GM18951 (cell line): ENCODE measurements around the gene SEC14L1.

ENCODE experiments used
- POLR2A ChIP-seq: IDR thresholded peaks from 4 replicates; pipeline ENCODE4 v1.6.1; 2011; ENCODE audit warnings: mild to moderate bottlenecking; ENCODE audit not compliant: insufficient read length, insufficient read depth; ENCODE audit errors: extremely low read depth
- in situ Hi-C: fragments of 300-500 bp; cut with MboI; formaldehyde crosslinking; loops from one replicate; pipeline ENCODE4 v1.12.0; 2022; ENCODE audit warnings: low sequenced_read_pairs, mixed read lengths, inconsistent platforms; ENCODE audit not compliant: unreplicated experiment

SEC14L1 gene

GRCh38 chr17:77206158-77206956 lies 65.6 kb downstream of the SEC14L1 start:
- in situ Hi-C loops, result no loop called here
- TF ChIP-seq POLR2A, result no peak

DNA sequence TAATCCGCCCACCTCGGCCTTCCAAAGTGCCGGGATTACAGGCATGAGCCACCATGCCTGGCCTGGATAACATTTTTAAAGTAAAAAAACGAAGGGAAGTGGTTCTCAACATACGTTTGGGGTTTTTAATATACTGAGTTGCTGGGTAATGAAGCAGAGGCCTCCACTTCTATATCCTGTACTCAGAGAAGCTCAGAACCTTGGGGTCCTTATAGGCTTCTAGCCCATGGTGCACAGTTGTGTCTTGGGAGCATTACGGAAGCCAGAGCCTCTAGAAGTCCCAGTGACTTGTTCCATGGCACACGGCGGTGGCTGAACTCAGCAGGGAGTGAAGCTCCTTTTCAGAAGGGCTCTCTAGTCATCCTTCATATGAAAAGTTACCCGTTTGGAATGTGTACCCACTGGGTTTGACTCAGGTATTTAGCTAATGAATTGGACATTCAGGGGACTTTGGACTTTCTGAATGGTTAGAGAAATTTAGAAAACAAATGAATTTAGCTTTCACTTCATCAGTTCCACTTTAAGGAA lies 67.0 kb downstream of the SEC14L1 start:
- TF ChIP-seq POLR2A, result no peak
- in situ Hi-C loops, result no loop called here

- in situ Hi-C loops, result no loop called here
- TF ChIP-seq POLR2A, result no peak
Measured at GRCh38 chr17:77208217-77208808, 67.5 kb downstream of the SEC14L1 start.

DNA sequence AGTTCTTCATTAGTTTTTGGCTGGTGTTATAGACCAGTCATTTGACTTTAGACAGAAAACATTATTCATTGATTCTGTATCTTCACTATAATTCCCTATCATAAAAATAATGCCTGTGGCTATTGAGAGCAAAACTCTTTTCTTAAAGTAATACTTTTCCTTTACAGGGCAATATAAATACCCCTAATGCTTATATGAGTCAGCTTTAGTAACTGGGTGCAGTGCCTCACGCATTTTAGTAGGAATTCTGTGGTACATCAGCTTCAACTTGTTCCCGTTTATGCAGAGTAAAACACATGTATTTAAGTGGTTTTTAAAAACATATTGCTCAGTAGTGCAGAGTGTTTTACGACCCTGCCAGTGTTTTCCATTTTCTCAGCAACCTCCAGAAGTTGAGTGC lies 68.1 kb downstream of the SEC14L1 start:
- in situ Hi-C loops, result no loop called here
- TF ChIP-seq POLR2A, result no peak

GRCh38 chr17:77209330-77209748 lies 68.6 kb downstream of the SEC14L1 start:
- TF ChIP-seq POLR2A, result no peak
- in situ Hi-C loops, result no loop called here

GRCh38 chr17:77210331-77210730 lies 69.6 kb downstream of the SEC14L1 start:
- in situ Hi-C loops, result no loop called here
- no peak for TF ChIP-seq POLR2A

DNA sequence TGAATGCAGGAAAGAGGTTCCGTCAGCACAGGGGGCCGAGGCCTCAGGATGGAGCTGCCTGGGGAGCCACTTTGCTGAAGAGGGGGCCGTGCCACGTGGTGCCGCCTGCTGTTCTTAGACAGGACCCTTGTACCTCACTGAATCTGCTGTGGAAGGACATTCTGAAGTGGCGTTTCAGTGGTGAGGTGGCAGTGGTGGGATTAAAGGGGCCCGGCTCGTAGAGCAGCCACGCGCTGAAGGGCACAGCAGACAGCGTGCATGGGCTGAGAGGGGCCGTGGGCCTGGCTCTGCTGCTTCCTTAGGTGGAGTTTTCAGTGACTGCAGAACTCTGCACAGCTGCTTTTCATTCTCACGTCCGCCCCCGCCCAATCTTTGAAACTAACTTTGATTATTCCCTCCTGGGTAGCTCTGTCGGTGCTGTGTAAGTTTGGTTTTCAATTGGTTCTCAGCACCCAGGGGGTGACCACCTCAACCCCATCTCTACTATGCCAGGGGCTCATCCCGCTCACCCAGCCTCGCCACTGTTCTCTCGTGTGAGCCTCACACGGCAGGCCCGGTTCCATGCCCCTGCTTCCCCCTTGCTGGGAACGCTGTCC lies 70.3 kb downstream of the SEC14L1 start:
- no peak for TF ChIP-seq POLR2A
- in situ Hi-C loops, result no loop called here

GRCh38 chr17:77211681-77212080 lies 70.9 kb downstream of the SEC14L1 start:
- in situ Hi-C loops, result no loop called here
- no peak for TF ChIP-seq POLR2A

DNA sequence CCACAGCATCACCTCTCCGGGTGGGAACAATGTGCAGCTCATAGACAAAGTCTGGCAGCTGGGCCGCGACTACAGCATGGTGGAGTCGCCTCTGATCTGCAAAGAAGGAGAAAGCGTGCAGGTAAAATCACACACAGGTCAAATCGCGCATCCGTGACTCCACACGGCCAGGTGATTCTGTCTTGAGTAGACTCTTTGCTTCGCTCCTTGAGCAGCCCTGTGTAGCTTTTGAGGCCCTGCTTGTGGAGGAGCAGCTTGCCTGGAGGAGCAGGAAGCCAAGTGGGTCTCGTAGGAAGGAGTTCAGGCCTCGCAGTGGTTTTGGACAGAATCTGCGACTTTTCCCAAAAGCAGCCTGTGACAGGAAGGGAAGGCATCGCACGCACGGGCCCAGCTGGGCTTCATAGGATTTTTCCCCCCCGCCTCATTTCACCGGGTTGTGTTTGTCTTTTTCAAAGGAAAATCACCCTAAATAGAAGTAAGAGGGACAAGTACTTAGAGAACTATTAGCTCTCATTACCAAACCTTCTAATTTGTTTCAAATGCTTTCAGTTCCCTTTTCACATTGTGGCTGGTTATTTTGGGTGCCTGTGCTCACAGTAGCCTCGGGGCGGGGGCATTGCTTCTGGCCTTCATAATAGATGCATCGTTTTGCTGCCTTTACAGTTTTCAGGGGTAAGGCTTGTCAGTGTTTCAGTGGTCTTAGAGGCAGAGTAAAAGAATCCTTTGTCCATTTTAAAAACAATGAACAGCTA lies 71.5 kb downstream of the SEC14L1 start:
- in situ Hi-C loops, result no loop called here

DNA sequence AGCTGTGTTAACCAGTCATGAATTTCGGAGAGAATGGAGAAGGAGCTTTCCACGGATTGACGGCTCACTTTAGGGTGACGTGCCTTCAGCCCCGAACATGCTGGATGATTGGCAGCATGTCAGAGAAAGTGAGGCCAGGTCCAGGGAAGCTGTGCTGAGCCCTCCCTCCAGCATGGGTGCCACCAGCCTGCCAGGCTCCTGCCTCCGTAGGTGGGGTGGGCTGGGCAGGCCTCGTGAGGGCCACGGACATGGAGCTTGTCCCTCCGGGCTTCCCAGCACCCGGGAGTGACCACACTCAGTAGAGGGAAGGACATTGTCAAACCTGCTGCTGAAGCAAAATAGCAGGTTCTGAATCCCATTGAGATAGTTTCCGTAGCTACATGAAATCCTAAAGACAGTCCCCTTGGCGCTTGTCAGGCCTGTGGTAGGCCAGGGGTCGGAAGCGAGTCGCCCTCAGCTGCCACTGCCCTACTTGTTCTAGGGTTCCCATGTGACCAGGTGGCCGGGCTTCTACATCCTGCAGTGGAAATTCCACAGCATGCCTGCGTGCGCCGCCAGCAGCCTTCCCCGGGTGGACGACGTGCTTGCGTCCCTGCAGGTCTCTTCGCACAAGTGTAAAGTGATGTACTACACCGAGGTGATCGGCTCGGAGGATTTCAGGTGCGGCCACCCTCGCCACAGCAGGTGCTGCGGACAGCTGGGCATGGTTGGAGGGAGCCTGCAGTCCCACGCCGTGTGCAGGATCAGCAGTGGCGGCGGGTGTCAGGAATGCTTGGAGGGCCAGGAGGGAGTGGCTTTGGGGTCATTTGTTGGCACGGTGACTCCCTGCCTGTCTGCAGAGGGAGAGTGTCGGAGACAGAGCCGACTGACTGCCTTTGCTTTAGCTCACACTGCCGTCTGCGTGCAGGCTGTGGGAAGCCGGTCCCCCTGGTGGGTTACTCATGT lies 72.3 kb downstream of the SEC14L1 start:
- in situ Hi-C loops, result no loop called here
- no peak for TF ChIP-seq POLR2A

More for the DNA sequence above, 71.5 kb downstream of the SEC14L1 start:
- no peak for TF ChIP-seq POLR2A

GRCh38 chr17:77213778-77214132 lies 73.0 kb downstream of the SEC14L1 start:
- in situ Hi-C loops, result no loop called here
- TF ChIP-seq POLR2A, result no peak

DNA sequence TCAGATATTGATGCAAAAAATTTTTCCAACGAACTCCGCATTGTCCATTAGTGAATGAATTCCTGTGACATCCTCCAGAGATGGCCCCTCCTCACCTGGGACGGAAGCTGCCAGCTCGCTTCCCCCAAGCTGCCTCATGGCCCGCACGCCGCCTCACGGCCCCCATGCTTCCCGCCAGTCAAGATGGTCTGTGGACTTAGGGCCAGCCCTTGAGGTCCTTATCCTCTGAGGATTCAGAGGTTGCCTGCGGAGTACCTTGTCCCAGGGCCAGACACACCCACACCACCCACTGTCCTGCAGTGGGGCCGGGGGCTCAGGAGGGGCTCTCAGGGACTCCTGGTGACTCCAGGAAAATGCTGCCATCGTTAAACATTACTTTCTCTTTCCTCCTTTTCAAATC lies 73.6 kb downstream of the SEC14L1 start:
- TF ChIP-seq POLR2A, result no peak
- in situ Hi-C loops, result no loop called here

GRCh38 chr17:77214743-77215142 lies 74.0 kb downstream of the SEC14L1 start:
- no peak for TF ChIP-seq POLR2A
- in situ Hi-C loops, result no loop called here

DNA sequence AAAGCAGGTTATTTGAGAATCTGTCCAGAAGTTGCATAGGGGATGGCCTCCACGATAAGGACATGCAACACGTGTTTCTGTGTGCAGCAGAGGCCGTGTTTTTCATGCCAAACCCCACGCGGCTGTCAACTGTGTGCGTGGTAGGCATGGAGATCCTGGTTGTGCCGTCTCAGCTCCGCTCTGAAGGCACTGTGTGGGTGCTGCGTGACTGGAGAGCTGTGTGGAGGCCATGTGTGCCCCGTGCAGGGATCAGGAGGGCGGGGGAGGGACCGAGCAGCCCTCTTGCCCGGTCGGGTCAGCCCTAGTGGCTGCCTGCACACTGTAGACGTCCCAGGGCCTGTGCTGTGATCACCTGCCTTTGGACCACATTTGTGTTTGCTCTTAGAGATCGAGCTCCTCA lies 74.5 kb downstream of the SEC14L1 start:
- in situ Hi-C loops, result no loop called here
- TF ChIP-seq POLR2A, result no peak
